Measurements from ENCODE around the gene FAM168B.

Gene FAM168B

DNA sequence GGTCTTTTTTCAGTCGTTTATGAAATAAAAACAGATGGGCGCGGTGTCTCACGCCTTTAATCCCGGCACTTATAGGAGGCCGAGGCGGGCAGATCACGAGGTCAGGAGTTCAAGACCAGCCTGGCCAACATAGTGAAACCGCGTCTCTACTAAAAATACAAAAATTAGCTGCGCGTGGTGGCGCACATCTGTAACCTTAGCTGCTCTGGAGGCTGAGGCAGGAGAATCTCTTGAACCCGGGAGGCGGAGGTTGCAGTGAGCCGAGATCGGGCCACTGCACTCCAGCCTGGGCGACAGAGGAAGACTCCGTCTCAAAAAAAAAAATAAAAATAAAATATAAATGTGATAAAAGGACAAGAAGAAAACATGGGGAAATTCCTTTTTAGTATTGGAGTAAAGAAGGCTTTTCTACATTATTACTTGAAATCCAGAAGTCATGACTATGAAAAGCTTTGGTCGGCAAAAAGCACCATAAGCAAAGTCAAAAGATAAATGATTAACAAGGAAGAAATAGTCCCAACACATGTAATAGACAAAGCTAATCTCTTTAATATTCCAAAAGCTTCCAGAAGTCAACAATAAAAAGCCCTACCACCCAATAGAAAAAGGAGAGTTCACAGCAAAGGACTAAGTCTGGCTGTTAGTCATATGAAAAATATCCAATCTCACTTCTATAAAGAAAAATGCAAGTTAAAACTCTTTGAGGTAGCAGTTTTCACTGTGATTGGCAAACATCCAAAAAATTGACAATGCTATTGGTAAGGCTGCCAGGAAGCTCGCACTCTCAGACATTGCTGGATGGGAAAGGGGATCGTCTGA lies 1.4 kb upstream of the FAM168B start:
- no peak for ATAC-seq

DNA sequence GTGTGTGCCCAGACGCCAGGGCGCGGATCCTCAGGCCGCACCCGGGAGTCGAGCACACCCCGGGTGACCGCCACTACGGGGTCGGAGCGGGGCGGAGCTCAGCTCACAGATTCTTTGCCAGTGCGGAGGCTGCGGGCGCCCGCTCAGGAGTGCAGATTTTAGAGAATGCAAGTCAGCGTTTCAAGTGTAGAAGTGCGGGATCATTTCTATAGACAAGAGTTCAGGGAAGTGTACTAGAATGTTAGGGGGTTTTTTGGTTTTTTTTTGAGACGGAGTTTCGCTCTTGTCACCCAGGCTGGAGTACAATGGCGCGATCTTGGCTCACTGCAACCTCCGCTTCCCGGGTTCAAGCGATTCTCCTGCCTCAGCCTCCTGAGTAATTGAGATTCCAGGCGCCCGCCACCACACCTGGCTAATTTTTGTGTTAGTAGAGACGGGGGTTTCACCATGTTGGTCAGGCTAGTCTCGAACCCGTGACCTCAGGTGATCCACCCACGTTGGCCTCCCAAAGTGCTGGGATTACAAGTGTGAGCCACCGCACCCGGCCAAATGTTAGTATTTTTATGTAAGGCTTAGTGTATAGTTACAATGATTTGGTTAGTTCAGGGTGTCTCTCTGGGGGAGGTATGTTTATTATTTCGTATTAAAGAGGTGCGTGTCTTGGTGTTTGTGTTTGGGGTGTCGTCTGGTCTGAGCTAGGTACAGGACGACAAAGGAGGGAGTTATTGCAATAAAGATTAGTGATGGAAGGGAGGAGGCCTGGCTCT lies 619 bp upstream of the FAM168B start:
- peak; percentile 87 for ATAC-seq
- TF ChIP-seq, protein P1, sequence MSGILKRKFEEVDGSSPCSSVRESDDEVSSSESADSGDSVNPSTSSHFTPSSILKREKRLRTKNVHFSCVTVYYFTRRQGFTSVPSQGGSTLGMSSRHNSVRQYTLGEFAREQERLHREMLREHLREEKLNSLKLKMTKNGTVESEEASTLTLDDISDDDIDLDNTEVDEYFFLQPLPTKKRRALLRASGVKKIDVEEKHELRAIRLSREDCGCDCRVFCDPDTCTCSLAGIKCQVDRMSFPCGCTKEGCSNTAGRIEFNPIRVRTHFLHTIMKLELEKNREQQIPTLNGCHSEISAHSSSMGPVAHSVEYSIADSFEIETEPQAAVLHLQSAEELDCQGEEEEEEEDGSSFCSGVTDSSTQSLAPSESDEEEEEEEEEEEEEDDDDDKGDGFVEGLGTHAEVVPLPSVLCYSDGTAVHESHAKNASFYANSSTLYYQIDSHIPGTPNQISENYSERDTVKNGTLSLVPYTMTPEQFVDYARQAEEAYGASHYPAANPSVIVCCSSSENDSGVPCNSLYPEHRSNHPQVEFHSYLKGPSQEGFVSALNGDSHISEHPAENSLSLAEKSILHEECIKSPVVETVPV (CRISPR knock-in tag; IDR thresholded peaks at IDR 0.05): no peak
- no peak for TF ChIP-seq CREB5 (CRISPR knock-in tag; IDR thresholded peaks at IDR 0.05; ENCODE audit: low read depth)

More for the DNA sequence above, 1.4 kb upstream of the FAM168B start:
- no peak for TF ChIP-seq ESRRG (CRISPR knock-in tag; IDR thresholded peaks at IDR 0.05)
- no peak for TF ChIP-seq PPARA (CRISPR knock-in tag; IDR thresholded peaks at IDR 0.05; ENCODE audit: borderline replicate concordance)
- TF ChIP-seq ZFP30 (CRISPR knock-in tag; IDR thresholded peaks at IDR 0.05): no peak
- TF ChIP-seq, protein P1 (CRISPR knock-in tag; IDR thresholded peaks at IDR 0.05): no peak
- TF ChIP-seq ARNTL (CRISPR knock-in tag; IDR thresholded peaks at IDR 0.05; ENCODE audit: borderline replicate concordance, low read depth): no peak

- no peak for ATAC-seq
- no peak for TF ChIP-seq TOX (CRISPR knock-in tag; IDR thresholded peaks at IDR 0.05; ENCODE audit: borderline replicate concordance)
- peak; percentile 29; the same call in 1 of the 2 replicates for TF ChIP-seq ZNF70 (CRISPR knock-in tag; IDR thresholded peaks at IDR 0.05)
Measured at GRCh38 chr2:131092458-131093005, 728 bp downstream of the FAM168B start.

DNA sequence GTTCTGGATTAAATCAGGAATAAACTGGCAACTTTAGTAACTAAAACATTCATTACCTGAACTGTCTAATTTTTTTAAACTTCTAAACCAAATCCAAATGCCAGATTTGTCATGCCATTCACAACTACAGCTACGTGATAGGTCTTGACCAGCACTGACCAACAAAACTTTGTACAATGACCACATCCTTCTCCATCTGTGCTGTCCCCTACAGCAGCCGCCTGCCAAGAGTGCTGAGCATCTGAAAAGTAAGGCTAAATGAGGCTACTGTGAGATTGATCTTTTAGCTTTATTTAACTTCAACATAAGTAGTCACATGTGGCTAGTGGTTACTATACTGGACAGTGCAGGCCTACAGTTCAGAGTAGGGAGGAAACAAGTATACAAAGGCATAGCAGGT lies 7.6 kb downstream of the FAM168B start:
- TF ChIP-seq TOX (CRISPR knock-in tag; IDR thresholded peaks at IDR 0.05; ENCODE audit: borderline replicate concordance) (no peak), PPARA (CRISPR knock-in tag; IDR thresholded peaks at IDR 0.05; ENCODE audit: borderline replicate concordance) (no peak), GLIS3 (CRISPR knock-in tag; IDR thresholded peaks at IDR 0.05) (no peak), SNAI2 (CRISPR knock-in tag; IDR thresholded peaks at IDR 0.05) (no peak), RARB (CRISPR knock-in tag; IDR thresholded peaks at IDR 0.05) (no peak), POU6F1 (CRISPR knock-in tag; IDR thresholded peaks at IDR 0.05; ENCODE audit: borderline replicate concordance, low read depth) (no peak), ZNF565 (CRISPR knock-in tag; conservative IDR thresholded peaks at IDR 0.05; ENCODE audit: low read depth) (no peak), ZNF8 (CRISPR knock-in tag; IDR thresholded peaks at IDR 0.05) (no peak), ZNF70 (CRISPR knock-in tag; IDR thresholded peaks at IDR 0.05) (no peak), ZFP30 (CRISPR knock-in tag; IDR thresholded peaks at IDR 0.05) (no peak), ZC3H10 (CRISPR knock-in tag; IDR thresholded peaks at IDR 0.05) (no peak), TCF4 (CRISPR knock-in tag; IDR thresholded peaks at IDR 0.05; ENCODE audit: borderline replicate concordance) (no peak), OSR1 (CRISPR knock-in tag; IDR thresholded peaks at IDR 0.05) (no peak)
- TF ChIP-seq, protein P1 (CRISPR knock-in tag; IDR thresholded peaks at IDR 0.05): no peak
- TF ChIP-seq, protein P2, sequence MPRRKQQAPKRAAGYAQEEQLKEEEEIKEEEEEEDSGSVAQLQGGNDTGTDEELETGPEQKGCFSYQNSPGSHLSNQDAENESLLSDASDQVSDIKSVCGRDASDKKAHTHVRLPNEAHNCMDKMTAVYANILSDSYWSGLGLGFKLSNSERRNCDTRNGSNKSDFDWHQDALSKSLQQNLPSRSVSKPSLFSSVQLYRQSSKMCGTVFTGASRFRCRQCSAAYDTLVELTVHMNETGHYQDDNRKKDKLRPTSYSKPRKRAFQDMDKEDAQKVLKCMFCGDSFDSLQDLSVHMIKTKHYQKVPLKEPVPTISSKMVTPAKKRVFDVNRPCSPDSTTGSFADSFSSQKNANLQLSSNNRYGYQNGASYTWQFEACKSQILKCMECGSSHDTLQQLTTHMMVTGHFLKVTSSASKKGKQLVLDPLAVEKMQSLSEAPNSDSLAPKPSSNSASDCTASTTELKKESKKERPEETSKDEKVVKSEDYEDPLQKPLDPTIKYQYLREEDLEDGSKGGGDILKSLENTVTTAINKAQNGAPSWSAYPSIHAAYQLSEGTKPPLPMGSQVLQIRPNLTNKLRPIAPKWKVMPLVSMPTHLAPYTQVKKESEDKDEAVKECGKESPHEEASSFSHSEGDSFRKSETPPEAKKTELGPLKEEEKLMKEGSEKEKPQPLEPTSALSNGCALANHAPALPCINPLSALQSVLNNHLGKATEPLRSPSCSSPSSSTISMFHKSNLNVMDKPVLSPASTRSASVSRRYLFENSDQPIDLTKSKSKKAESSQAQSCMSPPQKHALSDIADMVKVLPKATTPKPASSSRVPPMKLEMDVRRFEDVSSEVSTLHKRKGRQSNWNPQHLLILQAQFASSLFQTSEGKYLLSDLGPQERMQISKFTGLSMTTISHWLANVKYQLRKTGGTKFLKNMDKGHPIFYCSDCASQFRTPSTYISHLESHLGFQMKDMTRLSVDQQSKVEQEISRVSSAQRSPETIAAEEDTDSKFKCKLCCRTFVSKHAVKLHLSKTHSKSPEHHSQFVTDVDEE (CRISPR knock-in tag; IDR thresholded peaks at IDR 0.05): no peak
- ATAC-seq: peak; percentile 78
